Activated naive CD4-positive, alpha-beta T cell treated with anti-CD3 and anti-CD28 coated beads, Interleukin-2, amount 50 U/mL, for 72 hours (primary cell): ENCODE results near the gene SYK. TPM values are rescaled to one million over a fixed set of nuclear protein-coding genes. Genes with fewer than 3 reads are reported as not detected.

Experiments used
- ATAC-seq, 2 donors: fragments of 150-1000 bp; cut with Tn5 transposase; 2 replicates each; pipeline ENCODE4 v1.10.0; 2021; ENCODE audit warnings: mild to moderate bottlenecking in 2 of 2, moderate library complexity in 2 of 2
- DNase-seq, 2 donors: peaks; one replicate each; pipeline ENCODE4 v3.0.0; 2021 to 2022; ENCODE audit warnings: low spot score in 2 of 2
- H3K27ac Mint-ChIP-seq, 2 donors: one replicate each; pipeline ENCODE4 v1.8.0; 2022; ENCODE audit warnings: mild to moderate bottlenecking in 2 of 2, mixed read lengths in 2 of 2
- H3K36me3 Mint-ChIP-seq, 2 donors: one replicate each; pipeline ENCODE4 v1.8.0; 2022; ENCODE audit warnings: mixed read lengths in 2 of 2
- H3K9me3 Mint-ChIP-seq, 2 donors: one replicate each; pipeline ENCODE4 v1.8.0; 2022; ENCODE audit warnings: mixed read lengths in 2 of 2
- total RNA-seq, 2 donors: library from RNA; stranded (reverse); gene quantifications; one replicate each; pipeline ENCODE4 v1.2.3, GENCODE V29; 2022

Gene SYK
- total RNA-seq, 2 donors from 2014 or later, result 0.16 to 0.29 TPM

GRCh38 chr9:90896231-90896630 lies 94.6 kb downstream of the SYK start:
- Mint-ChIP-seq H3K36me3 (no peaks in the 10 kb centered on the region), H3K9me3 (no peaks in the 10 kb centered on the region), H3K27ac (no peak overlapping the region)
- ATAC-seq (no peak), DNase-seq (no peak)

DNA sequence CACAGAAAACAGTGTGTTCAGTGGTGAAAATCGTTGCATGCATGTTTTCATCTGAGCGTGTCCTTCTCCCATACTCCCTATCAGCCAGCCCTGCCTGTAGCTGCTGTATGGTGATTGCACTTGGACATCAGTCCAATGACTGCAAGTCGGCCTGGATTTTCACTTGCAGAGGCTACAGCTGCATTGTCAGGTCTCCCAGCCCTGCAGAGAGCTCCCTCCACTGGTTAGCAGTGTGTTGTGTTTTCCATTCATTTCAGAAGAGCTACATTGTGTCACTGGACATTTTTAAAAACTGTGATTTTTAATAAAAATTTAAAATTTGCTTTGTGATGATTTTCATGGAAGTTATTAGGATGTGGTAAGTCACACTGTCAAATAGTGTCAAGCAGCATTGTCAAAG lies 96.6 kb downstream of the SYK start:
- no peaks in the 10 kb centered on the region for H3K9me3 Mint-ChIP-seq
- no peak overlapping the region for H3K27ac Mint-ChIP-seq
- H3K36me3 Mint-ChIP-seq, result no peaks in the 10 kb centered on the region
- DNase-seq (no peak), ATAC-seq (no peak)

GRCh38 chr9:90899287-90899686 lies 97.7 kb downstream of the SYK start:
- DNase-seq (no peak), ATAC-seq (no peak)
- no peaks in the 10 kb centered on the region for H3K9me3 Mint-ChIP-seq
- no peak overlapping the region for H3K27ac Mint-ChIP-seq
- no peaks in the 10 kb centered on the region for H3K36me3 Mint-ChIP-seq

GRCh38 chr9:90900130-90900529 lies 98.5 kb downstream of the SYK start:
- ATAC-seq (no peak), DNase-seq (no peak)
- H3K36me3 Mint-ChIP-seq, result no peaks in the 10 kb centered on the region
- no peak overlapping the region for H3K27ac Mint-ChIP-seq
- no peaks in the 10 kb centered on the region for H3K9me3 Mint-ChIP-seq

GRCh38 chr9:90901933-90902332 lies 100.3 kb downstream of the SYK start:
- DNase-seq (no peak), ATAC-seq (peak in 1 of 2 donors; percentile 34)
- Mint-ChIP-seq H3K9me3 (no peaks in the 10 kb centered on the region), H3K27ac (no peak overlapping the region), H3K36me3 (no peaks in the 10 kb centered on the region)

DNA sequence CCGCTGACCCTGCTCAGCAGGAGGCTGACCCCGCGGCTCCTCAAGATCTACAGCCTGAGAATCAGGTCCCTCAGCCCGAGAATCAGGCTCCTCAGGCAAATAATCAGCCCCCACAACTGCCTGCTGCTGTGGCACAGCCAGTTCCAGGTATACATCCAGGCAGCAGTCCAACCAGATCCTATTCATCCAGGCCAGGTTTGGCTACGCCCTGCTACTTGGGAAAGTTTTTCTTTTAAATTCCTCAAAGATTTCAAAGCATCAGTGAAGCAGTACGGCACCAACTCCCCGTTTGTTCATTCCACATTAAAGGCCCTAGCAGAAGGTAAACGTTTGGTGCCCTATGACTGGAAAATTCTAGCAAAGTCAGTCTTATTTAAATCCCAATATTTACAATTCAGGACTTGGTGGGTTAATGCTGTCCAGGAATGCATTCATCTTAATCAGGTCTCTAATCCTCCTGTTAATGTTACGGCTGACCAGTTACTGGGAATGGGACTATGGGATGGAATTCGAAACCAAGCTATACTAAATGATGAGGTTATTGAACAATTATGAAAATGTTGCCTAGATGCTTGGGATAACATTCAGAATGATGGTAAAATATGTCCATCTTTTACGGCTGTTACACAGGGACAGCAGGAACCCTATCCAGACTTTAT lies 102.3 kb downstream of the SYK start:
- DNase-seq (no peak), ATAC-seq (no peak)
- H3K27ac Mint-ChIP-seq, result no peak overlapping the region
- H3K9me3 Mint-ChIP-seq, result no peaks in the 10 kb centered on the region
- H3K36me3 Mint-ChIP-seq, result no peaks in the 10 kb centered on the region

- no peak for ATAC-seq
- DNase-seq, result no peak
- H3K27ac Mint-ChIP-seq, result no peak overlapping the region
- no peaks in the 10 kb centered on the region for H3K36me3 Mint-ChIP-seq
- H3K9me3 Mint-ChIP-seq, result no peaks in the 10 kb centered on the region
These were observed 103.3 kb downstream of the SYK start for GRCh38 chr9:90904706-90905478.

DNA sequence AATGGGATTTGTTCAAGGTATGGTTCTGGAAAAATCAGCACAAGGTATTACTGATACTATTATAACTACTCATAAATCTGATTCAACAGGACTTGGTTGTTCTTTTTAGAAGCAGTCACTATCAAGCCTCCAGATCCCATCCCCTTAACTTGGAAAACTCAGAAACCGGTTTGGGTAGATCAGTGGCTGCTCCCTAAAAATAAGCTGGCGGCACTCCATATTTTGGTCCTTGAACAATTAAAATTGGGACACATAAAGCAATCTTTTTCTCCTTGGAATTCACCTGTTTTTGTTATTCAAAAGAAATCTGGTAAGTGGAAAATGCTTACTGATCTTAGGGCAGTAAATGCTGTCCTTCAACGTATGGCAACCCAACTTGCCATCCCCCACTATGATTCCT lies 104.2 kb downstream of the SYK start:
- ATAC-seq (no peak), DNase-seq (no peak)
- H3K9me3 Mint-ChIP-seq, result no peaks in the 10 kb centered on the region
- no peak overlapping the region for H3K27ac Mint-ChIP-seq
- no peaks in the 10 kb centered on the region for H3K36me3 Mint-ChIP-seq

GRCh38 chr9:90906316-90907055 lies 104.9 kb downstream of the SYK start:
- DNase-seq (no peak), ATAC-seq (no peak)
- Mint-ChIP-seq H3K9me3 (no peaks in the 10 kb centered on the region), H3K36me3 (no peaks in the 10 kb centered on the region), H3K27ac (no peak overlapping the region)

DNA sequence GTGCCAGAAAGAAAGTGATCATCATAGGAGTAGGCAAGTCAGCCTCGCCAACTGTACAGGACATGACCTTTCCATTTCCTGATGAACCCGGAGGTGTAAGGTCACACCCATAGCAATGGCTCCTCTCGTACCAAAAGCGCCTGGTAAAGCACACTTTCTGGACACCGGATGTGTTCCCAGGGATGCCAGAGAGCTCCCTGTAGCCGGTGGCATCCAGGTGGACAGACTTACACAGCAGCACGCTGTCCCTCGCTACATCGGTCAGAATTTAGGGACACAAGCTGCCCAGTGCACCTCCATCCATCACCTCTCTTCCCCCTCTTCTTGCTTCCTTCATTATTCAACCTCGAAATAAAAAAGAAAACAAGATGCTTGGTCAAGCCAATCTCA lies 105.4 kb downstream of the SYK start:
- H3K27ac Mint-ChIP-seq, result no peak overlapping the region
- DNase-seq (no peak), ATAC-seq (no peak)
- H3K9me3 Mint-ChIP-seq, result no peaks in the 10 kb centered on the region
- H3K36me3 Mint-ChIP-seq, result no peaks in the 10 kb centered on the region

DNA sequence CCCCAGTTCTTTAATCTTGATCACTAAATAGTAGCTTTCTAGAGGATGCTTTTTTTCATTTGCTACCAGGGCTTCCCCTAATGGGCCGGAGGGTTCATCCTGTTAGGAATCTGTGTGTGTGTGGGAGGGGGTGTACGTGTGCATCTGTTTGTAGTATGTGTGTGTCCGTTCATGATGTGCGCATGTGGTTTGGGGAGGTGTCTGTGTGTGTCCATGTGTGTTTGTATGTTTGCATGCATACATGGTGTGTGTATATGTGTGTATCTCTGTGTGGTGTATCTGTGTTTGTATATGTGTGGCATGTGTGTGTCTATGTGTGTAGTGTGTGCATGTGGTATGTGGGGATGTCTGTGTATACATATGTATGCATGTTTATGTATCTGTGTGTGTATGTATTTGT lies 106.2 kb downstream of the SYK start:
- H3K9me3 Mint-ChIP-seq, result no peaks in the 10 kb centered on the region
- H3K36me3 Mint-ChIP-seq, result no peaks in the 10 kb centered on the region
- DNase-seq (no peak), ATAC-seq (no peak)
- H3K27ac Mint-ChIP-seq, result no peak overlapping the region

DNA sequence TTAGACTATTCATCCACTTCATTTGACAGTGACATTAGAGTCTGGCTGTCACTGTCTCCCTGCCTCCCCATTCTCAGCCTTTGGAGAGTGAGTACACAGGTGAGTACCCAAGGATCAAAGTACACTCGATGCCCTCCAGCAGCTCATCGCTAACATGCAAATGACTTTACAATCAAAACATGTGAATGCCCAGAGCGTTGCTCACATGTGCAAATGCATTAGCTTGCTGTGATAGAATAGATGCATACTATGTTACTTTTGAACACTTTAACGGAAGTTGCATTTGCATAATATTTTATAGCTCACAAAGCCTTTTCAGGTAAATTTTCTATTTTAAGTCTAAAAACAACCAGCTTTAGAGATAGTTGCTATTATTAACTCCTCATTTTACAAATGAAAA lies 107.6 kb downstream of the SYK start:
- no peak for ATAC-seq
- Mint-ChIP-seq H3K36me3 (no peaks in the 10 kb centered on the region), H3K27ac (no peak overlapping the region), H3K9me3 (no peaks in the 10 kb centered on the region)
- no peak for DNase-seq

DNA sequence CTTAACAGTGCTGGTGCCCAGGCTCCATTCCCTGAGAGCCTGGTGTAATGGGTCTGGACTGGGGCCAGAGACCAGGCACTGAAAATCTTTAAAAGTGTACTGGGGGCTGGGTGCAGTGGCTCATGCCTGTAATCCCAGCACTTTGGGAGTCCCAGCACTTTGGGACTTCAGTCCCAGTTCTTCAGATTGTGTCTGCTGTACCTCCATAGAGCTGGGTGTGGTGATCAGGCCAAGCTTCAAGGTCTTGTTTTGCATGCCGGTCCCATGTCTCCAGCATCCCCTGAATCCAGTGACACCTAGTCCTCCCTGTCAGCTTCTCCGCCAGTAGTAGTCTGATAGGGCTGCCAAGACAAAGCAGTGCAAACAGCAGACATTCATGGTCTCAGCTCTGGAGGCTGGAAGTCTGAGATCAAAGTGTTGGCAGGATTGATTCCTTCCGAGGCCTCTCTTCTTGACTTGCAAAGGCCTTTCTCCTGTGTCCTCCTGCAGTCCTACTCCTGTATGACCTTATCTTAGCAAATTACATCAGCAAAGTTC lies 108.2 kb downstream of the SYK start:
- Mint-ChIP-seq H3K9me3 (no peaks in the 10 kb centered on the region), H3K36me3 (no peaks in the 10 kb centered on the region), H3K27ac (no peak overlapping the region)
- DNase-seq (no peak), ATAC-seq (no peak)

- DNase-seq (no peak), ATAC-seq (no peak)
- Mint-ChIP-seq H3K9me3 (no peaks in the 10 kb centered on the region), H3K36me3 (no peaks in the 10 kb centered on the region), H3K27ac (no peak overlapping the region)
These were observed 112.6 kb downstream of the SYK start for GRCh38 chr9:90914196-90914595.

DNA sequence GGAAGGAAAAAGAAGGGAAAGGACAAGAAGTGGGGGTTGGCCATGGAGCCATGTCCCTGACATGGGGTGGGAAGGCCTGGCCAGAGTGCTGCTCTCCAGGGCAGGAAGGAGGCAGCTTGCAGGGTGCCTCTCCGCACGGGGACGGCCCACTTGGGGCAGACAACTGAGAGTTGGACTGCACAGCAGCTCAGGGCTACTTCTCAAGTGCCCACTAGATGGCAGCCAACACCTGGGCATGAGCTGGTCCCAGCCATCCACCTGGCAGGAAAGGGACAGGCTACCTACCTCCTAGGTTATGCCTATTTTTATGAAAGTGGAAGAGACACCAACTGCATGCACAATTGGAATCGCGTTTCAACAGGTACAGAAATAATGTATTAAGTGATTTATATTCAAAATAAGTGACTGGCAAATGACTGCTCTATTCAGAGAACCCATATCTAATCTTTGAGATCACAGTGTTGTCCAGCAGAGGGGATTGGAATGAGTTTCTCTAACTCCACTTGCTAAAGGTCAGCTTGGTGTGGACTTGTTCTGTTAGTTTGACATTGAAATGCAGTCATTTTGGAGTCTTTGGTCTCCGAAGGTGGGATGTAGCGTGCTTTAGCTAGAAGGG lies 113.4 kb downstream of the SYK start:
- Mint-ChIP-seq H3K9me3 (no peaks in the 10 kb centered on the region), H3K36me3 (no peaks in the 10 kb centered on the region), H3K27ac (no peak overlapping the region)
- peak; percentile 73 to 74 for DNase-seq
- ATAC-seq, result peak; percentile 95 to 96

DNA sequence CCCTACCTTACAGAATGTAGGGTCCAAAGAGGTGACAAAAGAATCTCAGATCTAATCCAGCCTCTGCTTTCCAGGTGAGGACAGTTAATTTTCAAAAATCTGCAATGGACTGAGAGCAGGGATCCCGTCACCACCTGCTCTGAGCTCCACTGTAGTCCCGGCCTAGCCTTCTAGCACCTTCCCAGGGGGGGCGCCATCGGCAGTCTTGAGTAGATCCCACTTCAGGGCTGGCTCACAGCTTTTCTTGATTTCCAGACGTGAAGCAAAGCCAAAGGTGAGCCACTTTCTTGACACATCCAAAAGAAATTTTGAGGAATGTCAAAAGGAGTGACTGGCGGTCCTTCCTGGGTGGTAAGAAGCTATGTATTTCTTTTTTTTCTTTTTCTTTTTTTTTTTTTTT lies 114.1 kb downstream of the SYK start:
- H3K27ac Mint-ChIP-seq, result no peak overlapping the region
- DNase-seq (peak in 1 of 2 donors; percentile 35), ATAC-seq (peak in 1 of 2 donors; percentile 29)
- no peaks in the 10 kb centered on the region for H3K36me3 Mint-ChIP-seq
- H3K9me3 Mint-ChIP-seq, result no peaks in the 10 kb centered on the region

DNA sequence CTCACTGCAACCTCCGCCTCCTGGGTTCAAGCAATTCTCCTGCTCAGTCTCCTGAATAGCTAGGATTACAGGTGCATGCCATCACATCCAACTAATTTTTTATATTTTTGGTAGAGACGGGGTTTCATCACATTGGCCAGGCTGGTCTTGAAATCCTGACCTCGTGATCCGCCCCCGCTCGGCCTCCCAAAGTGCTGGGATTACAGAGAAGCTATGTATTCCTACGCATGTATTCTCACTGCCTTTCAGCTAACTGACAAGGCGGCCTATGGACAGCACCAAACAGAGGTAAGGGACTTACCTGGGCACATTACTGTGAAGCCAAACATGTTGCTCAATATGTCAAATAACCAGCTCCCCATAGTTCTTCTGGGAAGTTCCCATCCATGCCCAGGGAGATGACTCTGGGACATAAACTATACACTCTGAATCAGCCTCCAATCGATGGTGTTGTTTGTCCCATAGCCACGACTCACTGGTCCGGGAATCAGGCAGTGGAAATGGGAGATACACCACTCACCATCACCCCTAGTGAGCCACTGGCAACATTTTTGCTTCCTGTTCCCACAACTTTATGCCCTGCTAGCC lies 114.6 kb downstream of the SYK start:
- no peak for ATAC-seq
- Mint-ChIP-seq H3K27ac (no peak overlapping the region), H3K9me3 (no peaks in the 10 kb centered on the region), H3K36me3 (no peaks in the 10 kb centered on the region)
- DNase-seq, result no peak
